SK-N-SH (cell line): ENCODE results near the gene OTUD5. TPM values are rescaled to one million over a fixed set of nuclear protein-coding genes. Genes with fewer than 3 reads are reported as not detected.

Experiments used
- CTCF ChIA-PET: fragments of 300-600, 350-600 bp; formaldehyde crosslinking; extraction: SDS; loops from one replicate; lab custom pipeline; 2021; lab: Yijun Ruan, JAX
- POLR2A ChIA-PET: fragments of 350-600 bp; sonication (Branson Sonifier 250); formaldehyde crosslinking; extraction: SDS; loops from one replicate; lab custom pipeline; 2020; ENCODE audit warnings: antibody characterized with exemption, inconsistent platforms; lab: Yijun Ruan, JAX
- DNase-seq: peaks from one replicate; pipeline ENCODE4 v3.0.0; 2012
- H2AFZ ChIP-seq: fragments of 200-600 bp; sonication (generic); 2 replicates; pipeline ENCODE4 v1.8.1; 2016; ENCODE audit warnings: antibody characterized with exemption, mild to moderate bottlenecking, low read depth
- H3F3A ChIP-seq: fragments of 200-600 bp; sonication (generic); replicated peaks from 2 replicates; pipeline ENCODE3; 2016; ENCODE audit warnings: antibody characterized with exemption, mild to moderate bottlenecking; ENCODE audit not compliant: insufficient read depth
- H3K27ac ChIP-seq, 2 experiments: fragments of 200-500 bp in 1 of 2; fragments of 200-600 bp in 1 of 2; sonication (Bioruptor generic) in 1 of 2; sonication (generic), shearing (Covaris generic) in 1 of 2; 2 replicates each; pipeline versions ENCODE4 v1.5.1 to v1.6.1; 2014 to 2016; ENCODE audit warnings: low read depth in 2 of 2, inconsistent platforms in 1 of 2, low read length in 1 of 2, mild to moderate bottlenecking in 1 of 2, mixed read lengths in 1 of 2
- H3K27me3 ChIP-seq: fragments of 200-600 bp; sonication (generic), shearing (Covaris generic); 2 replicates; pipeline ENCODE4 v1.6.1; 2016; ENCODE audit warnings: mixed run types; ENCODE audit not compliant: insufficient read depth
- H3K36me3 ChIP-seq, 2 experiments: fragments of 200-500 bp in 1 of 2; fragments of 200-600 bp in 1 of 2; sonication (Bioruptor generic) in 1 of 2; sonication (generic) in 1 of 2; replicated peaks in 1 of 2; 2 replicates each; pipeline versions ENCODE3 to v1.5.1; 2014 to 2016; ENCODE audit warnings: low read length in 1 of 2, mild to moderate bottlenecking in 1 of 2; ENCODE audit not compliant: insufficient read depth in 2 of 2, control insufficient read depth in 1 of 2
- H3K4me1 ChIP-seq, 2 experiments: fragments of 200-500 bp in 1 of 2; fragments of 200-600 bp in 1 of 2; sonication (Bioruptor generic) in 1 of 2; sonication (generic), shearing (Covaris generic) in 1 of 2; 2 replicates each; pipeline versions ENCODE4 v1.5.1 to v1.6.1; 2014 to 2016; ENCODE audit warnings: low read depth in 1 of 2, low read length in 1 of 2, mixed run types in 1 of 2; ENCODE audit not compliant: insufficient read depth in 2 of 2, control insufficient read depth in 1 of 2
- H3K4me2 ChIP-seq: fragments of 200-600 bp; sonication (generic), shearing (Covaris generic); 2 replicates; pipeline ENCODE4 v1.6.1; 2017; ENCODE audit warnings: mixed run types
- H3K4me3 ChIP-seq, 2 experiments: fragments of 200-500 bp in 1 of 2; fragments of 200-600 bp in 1 of 2; sonication (Bioruptor generic) in 1 of 2; sonication (generic), shearing (Covaris generic) in 1 of 2; 2 replicates each; pipeline versions ENCODE4 v1.5.1 to v1.8.1; 2014 to 2016; ENCODE audit warnings: low read depth in 2 of 2, inconsistent platforms in 1 of 2, low read length in 1 of 2, mild to moderate bottlenecking in 1 of 2, mixed read lengths in 1 of 2, moderate library complexity in 1 of 2
- H3K79me2 ChIP-seq: fragments of 200-600 bp; sonication (generic); 2 replicates; pipeline ENCODE4 v1.8.1; 2017; ENCODE audit warnings: mild to moderate bottlenecking; ENCODE audit not compliant: insufficient read depth
- H3K9ac ChIP-seq: fragments of 200-600 bp; sonication (generic); 2 replicates; pipeline ENCODE4 v1.6.1; 2017; ENCODE audit warnings: mixed run types
- H3K9me2 ChIP-seq: fragments of 200-600 bp; sonication (generic); 2 replicates; pipeline ENCODE4 v1.6.1; 2017; ENCODE audit warnings: mixed run types
- H3K9me3 ChIP-seq: fragments of 200-600 bp; sonication (generic); 2 replicates; pipeline ENCODE4 v1.6.1; 2017; ENCODE audit warnings: mixed run types, mild to moderate bottlenecking, moderate library complexity
- H4K20me1 ChIP-seq: fragments of 200-600 bp; sonication (generic); 2 replicates; pipeline ENCODE4 v1.6.1; 2017; ENCODE audit warnings: mild to moderate bottlenecking, mixed run types; ENCODE audit not compliant: insufficient read depth
- FOXM1 ChIP-seq: IDR thresholded peaks from 2 replicates; pipeline ENCODE4 v1.4.0; 2012; ENCODE audit warnings: low read depth, mild to moderate bottlenecking
- GATA2 ChIP-seq: sonication (generic); formaldehyde crosslinking; IDR thresholded peaks from 2 replicates; pipeline ENCODE4 v1.5.0; 2020; ENCODE audit warnings: mild to moderate bottlenecking, missing genetic modification reagents
- MAX ChIP-seq: IDR thresholded peaks from 2 replicates; pipeline ENCODE4 v1.4.0; 2012; ENCODE audit warnings: low read depth
- MEF2A ChIP-seq: IDR thresholded peaks from 2 replicates; pipeline ENCODE4 v1.4.0; 2012; ENCODE audit warnings: low read depth, borderline replicate concordance
- NFIC ChIP-seq: IDR thresholded peaks from 2 replicates; pipeline ENCODE4 v1.4.0; 2012; ENCODE audit warnings: borderline replicate concordance
- NRF1 ChIP-seq: IDR thresholded peaks from 2 replicates; pipeline ENCODE4 v1.6.1; 2012; ENCODE audit warnings: low read depth, mild to moderate bottlenecking, low read length
- RAD21 ChIP-seq: IDR thresholded peaks from 2 replicates; pipeline ENCODE4 v1.6.1; 2012; ENCODE audit warnings: mild to moderate bottlenecking, low read length
- RCOR1 ChIP-seq: fragments of 150-350 bp; IDR thresholded peaks from 2 replicates; pipeline ENCODE4 v1.6.1; 2017; ENCODE audit warnings: antibody characterized with exemption, low read length
- RFX5 ChIP-seq: IDR thresholded peaks from 2 replicates; pipeline ENCODE4 v1.6.1; 2012; ENCODE audit warnings: mild to moderate bottlenecking, improper control_type of control experiment, low read length
- RXRA ChIP-seq: IDR thresholded peaks from 2 replicates; pipeline ENCODE4 v1.4.0; 2012; ENCODE audit warnings: low read depth, mild to moderate bottlenecking, borderline replicate concordance
- SMC3 ChIP-seq: IDR thresholded peaks from 2 replicates; pipeline ENCODE4 v1.6.1; 2012; ENCODE audit warnings: low read depth, low read length, improper control_type of control experiment
- USF2 ChIP-seq: fragments of 150-350 bp; IDR thresholded peaks from 2 replicates; pipeline ENCODE4 v1.6.1; 2017; ENCODE audit warnings: antibody characterized with exemption, low read length, low read depth, borderline replicate concordance
- YY1 ChIP-seq: IDR thresholded peaks from 2 replicates; pipeline ENCODE4 v1.4.0; 2012; ENCODE audit warnings: low read depth, mild to moderate bottlenecking
- WGBS: methylation state at CpG from one replicate; pipeline ENCODE4 v1.1.6; 2017; ENCODE audit warnings: low lambda C conversion rate; 5-methylcytosine and 5-hydroxymethylcytosine counted together
- polyA plus RNA-seq, 3 experiments: library from polyadenylated mRNA; depleted of rRNA; stranded (reverse); fragments of >200 nt; gene quantifications; 2 replicates each; pipeline ENCODE4 v1.2.3, GENCODE V29; 2012
- TF ChIP-seq, protein P1 (sequence below): IDR thresholded peaks from 2 replicates; pipeline ENCODE4; 2012
- TF ChIP-seq, protein P2 (sequence below): fragments of 150-350 bp; IDR thresholded peaks from 2 replicates; pipeline ENCODE4 v1.6.1; 2016; ENCODE audit warnings: mild to moderate bottlenecking, low read depth, low read length

OTUD5 gene
- polyA plus RNA-seq, 1 of the 3 experiments (the other 2 are of a cell fraction), result 90.4 TPM

GRCh38 chrX:48903290-48903689, 54.1 kb downstream of the OTUD5 start:
- Histone ChIP-seq H3K79me2 (peaks cover 19% of the 10 kb centered on the region), H3K27ac (no peak overlapping the region), H3F3A (peaks cover 3% of the 10 kb centered on the region), H3K36me3 (peaks cover 4 to 39% of the 10 kb centered on the region in 2 experiments), H2AFZ (no peak overlapping the region), H3K9me2 (no peaks in the 10 kb centered on the region), H3K4me3 (no peak overlapping the region), H3K9ac (no peak overlapping the region), H4K20me1 (0 out of 2 replicates have a peak, but pooled peaks cover 5% of the 10 kb centered on the region), H3K27me3 (no peaks in the 10 kb centered on the region), H3K4me1 (no peaks in the 10 kb centered on the region; a peak in 1 of 4 replicates), H3K9me3 (no peaks in the 10 kb centered on the region), H3K4me2 (no peak overlapping the region)
- ChIA-PET POLR2A (no interaction called here), CTCF (interaction anchor here (0.7 to 2.9 kb wide), 2 partner anchors 12 to 64 kb away, joined by 3 to 12 read pairs; no protein-coding TSS in a partner anchor)
- TF ChIP-seq, protein P1, sequence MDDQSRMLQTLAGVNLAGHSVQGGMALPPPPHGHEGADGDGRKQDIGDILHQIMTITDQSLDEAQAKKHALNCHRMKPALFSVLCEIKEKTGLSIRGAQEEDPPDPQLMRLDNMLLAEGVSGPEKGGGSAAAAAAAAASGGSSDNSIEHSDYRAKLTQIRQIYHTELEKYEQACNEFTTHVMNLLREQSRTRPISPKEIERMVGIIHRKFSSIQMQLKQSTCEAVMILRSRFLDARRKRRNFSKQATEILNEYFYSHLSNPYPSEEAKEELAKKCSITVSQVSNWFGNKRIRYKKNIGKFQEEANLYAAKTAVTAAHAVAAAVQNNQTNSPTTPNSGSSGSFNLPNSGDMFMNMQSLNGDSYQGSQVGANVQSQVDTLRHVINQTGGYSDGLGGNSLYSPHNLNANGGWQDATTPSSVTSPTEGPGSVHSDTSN, result no peak
- TF ChIP-seq RAD21 (no peak), NFIC (no peak), USF2 (no peak), NRF1 (no peak), MEF2A (no peak), MAX (no peak), GATA2 (no peak), SMC3 (no peak), FOXM1 (no peak), RCOR1 (no peak), RXRA (no peak)
- TF ChIP-seq, protein P2, sequence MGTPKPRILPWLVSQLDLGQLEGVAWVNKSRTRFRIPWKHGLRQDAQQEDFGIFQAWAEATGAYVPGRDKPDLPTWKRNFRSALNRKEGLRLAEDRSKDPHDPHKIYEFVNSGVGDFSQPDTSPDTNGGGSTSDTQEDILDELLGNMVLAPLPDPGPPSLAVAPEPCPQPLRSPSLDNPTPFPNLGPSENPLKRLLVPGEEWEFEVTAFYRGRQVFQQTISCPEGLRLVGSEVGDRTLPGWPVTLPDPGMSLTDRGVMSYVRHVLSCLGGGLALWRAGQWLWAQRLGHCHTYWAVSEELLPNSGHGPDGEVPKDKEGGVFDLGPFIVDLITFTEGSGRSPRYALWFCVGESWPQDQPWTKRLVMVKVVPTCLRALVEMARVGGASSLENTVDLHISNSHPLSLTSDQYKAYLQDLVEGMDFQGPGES, result no peak
- DNase-seq, result no peak
- WGBS, result 90% methylated on average over 6 of the region's 6 CpGs

GRCh38 chrX:48902776-48903175, 54.6 kb downstream of the OTUD5 start:
- Histone ChIP-seq H3K9me2 (no peaks in the 10 kb centered on the region), H3K36me3 (peaks cover 4 to 38% of the 10 kb centered on the region in 2 experiments), H3K4me3 (no peak overlapping the region), H2AFZ (no peak overlapping the region), H4K20me1 (0 out of 2 replicates have a peak, but pooled peaks cover 5% of the 10 kb centered on the region), H3F3A (peaks cover 3% of the 10 kb centered on the region), H3K4me2 (no peak overlapping the region), H3K9ac (no peak overlapping the region), H3K27ac (no peak overlapping the region), H3K27me3 (no peaks in the 10 kb centered on the region), H3K9me3 (no peaks in the 10 kb centered on the region), H3K79me2 (peaks cover 17% of the 10 kb centered on the region), H3K4me1 (no peaks in the 10 kb centered on the region; a peak in 1 of 4 replicates)
- 99% methylated on average over 12 of the region's 14 CpGs for WGBS
- no peak for DNase-seq
- ChIA-PET POLR2A (no interaction called here), CTCF (interaction anchor here (2.9 kb wide), 1 partner anchor 13 kb away, joined by 12 read pairs; no protein-coding TSS in a partner anchor)
- TF ChIP-seq USF2 (no peak), MAX (no peak), NRF1 (no peak), YY1 (no peak), RFX5 (no peak), NFIC (no peak)
- TF ChIP-seq, protein P1, result no peak
